Breast epithelium (tissue), 3 donors: Measurements from ENCODE around the gene TBC1D1.

Experiments used
- POLR2A ChIP-seq: fragments of 450-650 bp; IDR thresholded peaks from one replicate; pipeline ENCODE4 v1.6.1; 2016; ENCODE audit warnings: antibody characterized with exemption, mild to moderate bottlenecking, moderate library complexity
- TF ChIP-seq, protein P1 (sequence below), 3 donors: fragments of 450-650 bp; IDR thresholded peaks; one replicate each; pipeline ENCODE4 v1.5.1; 2016 to 2017; ENCODE audit warnings: antibody characterized with exemption in 3 of 3, mild to moderate bottlenecking in 3 of 3, moderate library complexity in 3 of 3

DNA sequence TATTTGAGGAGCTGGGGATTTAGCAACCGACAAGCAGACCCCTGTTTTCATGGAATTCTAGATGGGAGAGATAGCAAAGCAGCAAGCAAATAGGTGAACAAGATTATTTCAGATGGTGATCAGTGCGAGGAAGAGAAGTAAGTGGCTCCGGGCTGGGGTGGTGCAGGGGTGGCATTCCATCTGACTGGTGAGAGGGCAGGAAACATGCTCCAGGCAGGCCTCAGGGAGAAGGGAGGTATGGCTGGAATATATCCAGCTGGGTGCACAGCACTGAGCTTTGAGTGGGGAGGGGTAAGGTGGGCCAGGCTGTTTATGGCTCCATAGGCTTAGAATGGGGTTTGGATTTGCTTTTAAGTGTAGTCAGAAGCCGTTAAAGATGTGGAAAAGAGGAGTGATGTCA lies 90.5 kb downstream of the TBC1D1 start:
- TF ChIP-seq POLR2A: no peak
- TF ChIP-seq, protein P1, sequence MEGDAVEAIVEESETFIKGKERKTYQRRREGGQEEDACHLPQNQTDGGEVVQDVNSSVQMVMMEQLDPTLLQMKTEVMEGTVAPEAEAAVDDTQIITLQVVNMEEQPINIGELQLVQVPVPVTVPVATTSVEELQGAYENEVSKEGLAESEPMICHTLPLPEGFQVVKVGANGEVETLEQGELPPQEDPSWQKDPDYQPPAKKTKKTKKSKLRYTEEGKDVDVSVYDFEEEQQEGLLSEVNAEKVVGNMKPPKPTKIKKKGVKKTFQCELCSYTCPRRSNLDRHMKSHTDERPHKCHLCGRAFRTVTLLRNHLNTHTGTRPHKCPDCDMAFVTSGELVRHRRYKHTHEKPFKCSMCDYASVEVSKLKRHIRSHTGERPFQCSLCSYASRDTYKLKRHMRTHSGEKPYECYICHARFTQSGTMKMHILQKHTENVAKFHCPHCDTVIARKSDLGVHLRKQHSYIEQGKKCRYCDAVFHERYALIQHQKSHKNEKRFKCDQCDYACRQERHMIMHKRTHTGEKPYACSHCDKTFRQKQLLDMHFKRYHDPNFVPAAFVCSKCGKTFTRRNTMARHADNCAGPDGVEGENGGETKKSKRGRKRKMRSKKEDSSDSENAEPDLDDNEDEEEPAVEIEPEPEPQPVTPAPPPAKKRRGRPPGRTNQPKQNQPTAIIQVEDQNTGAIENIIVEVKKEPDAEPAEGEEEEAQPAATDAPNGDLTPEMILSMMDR (IDR thresholded peaks at IDR 0.05): no peak
